ENCODE measurements around the gene ACSF3.

DNA sequence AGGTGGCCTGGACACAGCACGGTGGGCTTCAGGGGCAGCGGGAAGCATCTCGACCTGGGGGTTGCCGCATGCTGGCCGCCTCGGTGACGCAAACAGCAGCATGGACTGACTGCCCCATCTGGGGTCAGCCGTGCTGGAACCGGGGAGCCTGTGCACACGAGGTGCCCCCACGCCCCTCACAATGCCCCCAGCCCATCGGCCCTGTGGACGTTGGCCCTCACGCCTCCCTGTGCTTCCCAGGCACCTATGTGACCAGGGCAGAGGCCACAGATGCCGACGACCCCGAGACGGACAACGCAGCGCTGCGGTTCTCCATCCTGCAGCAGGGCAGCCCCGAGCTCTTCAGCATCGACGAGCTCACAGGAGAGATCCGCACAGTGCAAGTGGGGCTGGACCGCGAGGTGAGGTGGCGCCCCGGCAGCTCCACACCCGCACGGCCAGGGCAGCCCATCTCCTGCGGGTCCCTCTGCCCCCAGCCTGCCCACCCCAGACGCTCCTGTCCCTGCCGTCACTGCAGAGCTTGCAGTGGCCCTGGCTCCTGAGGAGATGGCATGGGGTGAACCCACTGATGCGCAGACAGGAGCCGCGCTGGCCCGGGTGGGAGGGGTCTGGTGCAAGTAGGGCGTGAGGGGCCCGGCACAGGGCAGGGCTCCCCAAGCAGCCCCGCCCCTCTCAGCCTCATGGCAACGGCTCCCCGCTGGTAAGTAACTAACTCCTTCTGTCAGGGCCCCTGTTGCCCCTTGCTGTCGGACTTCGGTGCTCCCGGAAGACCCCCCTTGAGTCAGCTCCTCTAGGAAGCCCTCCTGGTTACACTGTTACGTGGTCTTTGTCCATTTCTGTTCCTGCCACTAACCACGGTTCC is 91.5 kb downstream of the ACSF3 start:
- TF ChIP-seq, protein P1, sequence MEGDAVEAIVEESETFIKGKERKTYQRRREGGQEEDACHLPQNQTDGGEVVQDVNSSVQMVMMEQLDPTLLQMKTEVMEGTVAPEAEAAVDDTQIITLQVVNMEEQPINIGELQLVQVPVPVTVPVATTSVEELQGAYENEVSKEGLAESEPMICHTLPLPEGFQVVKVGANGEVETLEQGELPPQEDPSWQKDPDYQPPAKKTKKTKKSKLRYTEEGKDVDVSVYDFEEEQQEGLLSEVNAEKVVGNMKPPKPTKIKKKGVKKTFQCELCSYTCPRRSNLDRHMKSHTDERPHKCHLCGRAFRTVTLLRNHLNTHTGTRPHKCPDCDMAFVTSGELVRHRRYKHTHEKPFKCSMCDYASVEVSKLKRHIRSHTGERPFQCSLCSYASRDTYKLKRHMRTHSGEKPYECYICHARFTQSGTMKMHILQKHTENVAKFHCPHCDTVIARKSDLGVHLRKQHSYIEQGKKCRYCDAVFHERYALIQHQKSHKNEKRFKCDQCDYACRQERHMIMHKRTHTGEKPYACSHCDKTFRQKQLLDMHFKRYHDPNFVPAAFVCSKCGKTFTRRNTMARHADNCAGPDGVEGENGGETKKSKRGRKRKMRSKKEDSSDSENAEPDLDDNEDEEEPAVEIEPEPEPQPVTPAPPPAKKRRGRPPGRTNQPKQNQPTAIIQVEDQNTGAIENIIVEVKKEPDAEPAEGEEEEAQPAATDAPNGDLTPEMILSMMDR (IDR thresholded peaks at IDR 0.05): no peak
- TF ChIP-seq, protein P2, sequence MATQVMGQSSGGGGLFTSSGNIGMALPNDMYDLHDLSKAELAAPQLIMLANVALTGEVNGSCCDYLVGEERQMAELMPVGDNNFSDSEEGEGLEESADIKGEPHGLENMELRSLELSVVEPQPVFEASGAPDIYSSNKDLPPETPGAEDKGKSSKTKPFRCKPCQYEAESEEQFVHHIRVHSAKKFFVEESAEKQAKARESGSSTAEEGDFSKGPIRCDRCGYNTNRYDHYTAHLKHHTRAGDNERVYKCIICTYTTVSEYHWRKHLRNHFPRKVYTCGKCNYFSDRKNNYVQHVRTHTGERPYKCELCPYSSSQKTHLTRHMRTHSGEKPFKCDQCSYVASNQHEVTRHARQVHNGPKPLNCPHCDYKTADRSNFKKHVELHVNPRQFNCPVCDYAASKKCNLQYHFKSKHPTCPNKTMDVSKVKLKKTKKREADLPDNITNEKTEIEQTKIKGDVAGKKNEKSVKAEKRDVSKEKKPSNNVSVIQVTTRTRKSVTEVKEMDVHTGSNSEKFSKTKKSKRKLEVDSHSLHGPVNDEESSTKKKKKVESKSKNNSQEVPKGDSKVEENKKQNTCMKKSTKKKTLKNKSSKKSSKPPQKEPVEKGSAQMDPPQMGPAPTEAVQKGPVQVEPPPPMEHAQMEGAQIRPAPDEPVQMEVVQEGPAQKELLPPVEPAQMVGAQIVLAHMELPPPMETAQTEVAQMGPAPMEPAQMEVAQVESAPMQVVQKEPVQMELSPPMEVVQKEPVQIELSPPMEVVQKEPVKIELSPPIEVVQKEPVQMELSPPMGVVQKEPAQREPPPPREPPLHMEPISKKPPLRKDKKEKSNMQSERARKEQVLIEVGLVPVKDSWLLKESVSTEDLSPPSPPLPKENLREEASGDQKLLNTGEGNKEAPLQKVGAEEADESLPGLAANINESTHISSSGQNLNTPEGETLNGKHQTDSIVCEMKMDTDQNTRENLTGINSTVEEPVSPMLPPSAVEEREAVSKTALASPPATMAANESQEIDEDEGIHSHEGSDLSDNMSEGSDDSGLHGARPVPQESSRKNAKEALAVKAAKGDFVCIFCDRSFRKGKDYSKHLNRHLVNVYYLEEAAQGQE (IDR thresholded peaks at IDR 0.05; ENCODE audit: insufficient read depth in 1 of 2, low read depth in 2 of 2, low read length in 1 of 2): no peak
- TF ChIP-seq TCF7L2 (IDR thresholded peaks at IDR 0.05; ENCODE audit: low read depth, low read length): no peak
- TF ChIP-seq POLR2AphosphoS5 (IDR thresholded peaks at IDR 0.05; ENCODE audit: low read depth, low read length): no peak
- TF ChIP-seq SIN3A (IDR thresholded peaks at IDR 0.05; ENCODE audit: borderline replicate concordance, insufficient read depth, low read depth, low read length): no peak

All from Panc1 (cell line).